Measurements from ENCODE around the gene SOX9. TPM values are rescaled to one million over a fixed set of nuclear protein-coding genes. Genes with fewer than 3 reads are reported as not detected.

Gene SOX9
- total and polyA plus RNA-seq, 2 of the 8 experiments (the other 6 are each of a cell fraction or from before 2014, with no cell fraction given) = 1.9 to 4.9 TPM

- ChIA-PET CTCF (ENCODE audit: partially characterized antibody) (interaction anchor here (0.8 to 1.2 kb wide), 3 partner anchors 8 to 40 kb away, joined by 3 to 4 read pairs (median 3); no protein-coding TSS in a partner anchor), POLR2A (ENCODE audit: partially characterized antibody) (no interaction called here)
- no peak for FAIRE-seq
- H3K4me3 ChIP-seq (ENCODE audit: extremely low read depth in 1 of 4, insufficient read depth in 2 of 4, low read depth in 3 of 4, low read length in 4 of 4) = no peak overlapping the region
- no peak overlapping the region for H2BK15ac ChIP-seq (ENCODE audit: low read length)
- no peaks in the 10 kb centered on the region for H3K79me2 ChIP-seq (ENCODE audit: control insufficient read depth in 1 of 2, insufficient read depth in 2 of 2, low read length in 2 of 2)
- H3K9me3 ChIP-seq (ENCODE audit: insufficient read depth in 2 of 2, low read depth in 1 of 2, low read length in 1 of 2) = no peaks in the 10 kb centered on the region
- no peak overlapping the region for H3K9ac ChIP-seq (replicated peaks in 1 of 4; ENCODE audit: extremely low read depth in 1 of 4, low read depth in 3 of 4, low read length in 3 of 4)
- no peak overlapping the region for H3K27ac ChIP-seq (ENCODE audit: low read depth, low read length)
- H2BK120ac ChIP-seq (replicated peaks; ENCODE audit: low read depth, low read length) = no peak overlapping the region
- H2BK5ac ChIP-seq (ENCODE audit: low read depth, low read length) = no peak overlapping the region
- H3K79me1 ChIP-seq (ENCODE audit: low read depth, low read length) = no peaks in the 10 kb centered on the region
- no peak overlapping the region for H3K4ac ChIP-seq (replicated peaks; ENCODE audit: insufficient read length, low read depth, low read length)
- no peaks in the 10 kb centered on the region for H3K27me3 ChIP-seq (replicated peaks in 1 of 4; ENCODE audit: control insufficient read depth in 3 of 4, extremely low read depth in 1 of 4, insufficient read depth in 3 of 4, low read length in 3 of 4)
- no peak overlapping the region for H3K4me2 ChIP-seq (ENCODE audit: insufficient read depth in 1 of 2, low read depth in 2 of 2, low read length in 2 of 2)
- 97% methylated on average over 3 of the region's 3 CpGs; no CpG with 5 or more reads in 1 of the 2 experiments for WGBS, 2 experiments (ENCODE audit: extremely low coverage in 1 of 2, insufficient coverage in 1 of 2, insufficient read length in 1 of 2, insufficient replicate concordance in 2 of 2, low coverage in 1 of 2, low lambda C conversion rate in 2 of 2, missing lambda C conversion rate in 1 of 2)
- no peak overlapping the region for H2BK12ac ChIP-seq (ENCODE audit: low read depth, low read length)
- H3K36me3 ChIP-seq (ENCODE audit: control insufficient read depth in 2 of 4, insufficient read depth in 4 of 4, low read length in 3 of 4) = no peaks in the 10 kb centered on the region
- no peak overlapping the region for H2AK5ac ChIP-seq (ENCODE audit: low read depth, low read length)
- no peak overlapping the region for H3K18ac ChIP-seq (ENCODE audit: extremely low read depth, low read length)
- DNase-seq (ENCODE audit: low read depth in 1 of 2, low spot score in 2 of 2) = no peak
- H3K23ac ChIP-seq (ENCODE audit: insufficient read length) = no peak overlapping the region
- H2AFZ ChIP-seq (ENCODE audit: low read length) = no peak overlapping the region
- H3K56ac ChIP-seq (replicated peaks; ENCODE audit: insufficient read length, low read depth, low read length) = no peak overlapping the region
- H3K4me1 ChIP-seq (replicated peaks in 1 of 4; ENCODE audit: control insufficient read depth in 3 of 4, insufficient read depth in 4 of 4, low read length in 3 of 4) = no peaks in the 10 kb centered on the region
- H3K14ac ChIP-seq (ENCODE audit: insufficient read length) = no peak overlapping the region
- H4K20me1 ChIP-seq (replicated peaks in 1 of 2; ENCODE audit: control insufficient read depth in 1 of 2, insufficient read depth in 2 of 2, low read length in 2 of 2) = no peaks in the 10 kb centered on the region
- H4K91ac ChIP-seq (replicated peaks; ENCODE audit: insufficient read length, low read length) = no peak overlapping the region
- H4K5ac ChIP-seq (ENCODE audit: insufficient read length, low read depth, low read length) = no peak overlapping the region
- H4K8ac ChIP-seq (ENCODE audit: extremely low read depth, insufficient read depth, low read length) = no peak overlapping the region
- H2BK20ac ChIP-seq (ENCODE audit: low read length) = no peak overlapping the region
- no peaks in the 10 kb centered on the region for H3K23me2 ChIP-seq (ENCODE audit: low read depth, low read length)
- TF ChIP-seq RNF2 (IDR thresholded peaks at IDR 0.05; ENCODE audit: borderline replicate concordance, low read depth, low read length, missing control alignments, poor library complexity, severe bottlenecking) (no peak), POLR2A (IDR thresholded peaks at IDR 0.05; ENCODE audit: control extremely low read depth in 1 of 2, low read depth in 2 of 2, low read length in 2 of 2) (no peak), MAX (IDR thresholded peaks at IDR 0.05) (no peak), TCF12 (IDR thresholded peaks at IDR 0.05; ENCODE audit: low read depth, low read length) (no peak), YY1 (IDR thresholded peaks at IDR 0.05; ENCODE audit: low read depth, low read length) (no peak), POU5F1 (IDR thresholded peaks at IDR 0.05; ENCODE audit: low read depth, low read length) (no peak), CHD2 (IDR thresholded peaks at IDR 0.05; ENCODE audit: low read length) (no peak), RAD21 (IDR thresholded peaks at IDR 0.05 in 1 of 2, conservative IDR thresholded peaks at IDR 0.05 in 1 of 2; ENCODE audit: low read depth in 2 of 2, low read length in 2 of 2) (no peak), TEAD4 (IDR thresholded peaks at IDR 0.05; ENCODE audit: low read depth, low read length) (no peak), SIRT6 (IDR thresholded peaks at IDR 0.05; ENCODE audit: low read length) (no peak), JUN (IDR thresholded peaks at IDR 0.05; ENCODE audit: low read depth, low read length) (no peak), HDAC2 (IDR thresholded peaks at IDR 0.05; ENCODE audit: borderline replicate concordance in 1 of 2, low read depth in 2 of 2, low read length in 2 of 2) (no peak), USF2 (IDR thresholded peaks at IDR 0.05; ENCODE audit: low read length) (no peak)
Measured at GRCh38 chr17:72079700-72080099, 41.1 kb upstream of the SOX9 start.
